ENCODE data around the gene KLC3.

KLC3 gene

GRCh38 chr19:45370410-45371204 lies 30.1 kb downstream of the KLC3 start, which contains the start of gene ERCC2:
TSS of gene ERCC2 (minus strand) at chr19:45370573. CDS start at chr19:45370540, 33 bp downstream.
- no peaks in the 10 kb centered on the region for H3K36me3 ChIP-seq (ENCODE audit: low read length)
- peak within 1 kb of the TSS; percentile 82 for H2AFZ ChIP-seq (ENCODE audit: low read depth, low read length, severe bottlenecking)
- no peaks in the 10 kb centered on the region for H3K79me2 ChIP-seq (ENCODE audit: insufficient read depth, low read length)
- H3K27me3 ChIP-seq (ENCODE audit: low read length), result no peaks in the 10 kb centered on the region
- H3K27ac ChIP-seq (ENCODE audit: low read depth, low read length), result no peak within 1 kb of the TSS
- peak within 1 kb of the TSS; percentile 67 for H3K9ac ChIP-seq (ENCODE audit: low read length)
- H4K20me1 ChIP-seq (ENCODE audit: low read depth, low read length), result no peaks in the 10 kb centered on the region
- no peak for TF ChIP-seq CTCF (IDR thresholded peaks at IDR 0.05; ENCODE audit: insufficient read depth, low read length, poor library complexity, severe bottlenecking)
- no peak for TF ChIP-seq EZH2phosphoT487 (conservative IDR thresholded peaks at IDR 0.05; ENCODE audit: low read length)
- no peaks in the 10 kb centered on the region for H3K9me3 ChIP-seq (ENCODE audit: insufficient read depth, low read length)
- peak within 1 kb of the TSS; percentile 65 for H3K4me3 ChIP-seq (ENCODE audit: insufficient read depth, low read length, poor library complexity, severe bottlenecking)
- H3F3A ChIP-seq (ENCODE audit: insufficient read depth), result no peaks in the 10 kb centered on the region
- peak within 1 kb of the TSS; percentile 94 for H3K4me2 ChIP-seq (ENCODE audit: low read depth, low read length, poor library complexity, severe bottlenecking)
- H3K9me2 ChIP-seq (replicated peaks; ENCODE audit: insufficient read depth, low read length), result no peaks in the 10 kb centered on the region

DNA sequence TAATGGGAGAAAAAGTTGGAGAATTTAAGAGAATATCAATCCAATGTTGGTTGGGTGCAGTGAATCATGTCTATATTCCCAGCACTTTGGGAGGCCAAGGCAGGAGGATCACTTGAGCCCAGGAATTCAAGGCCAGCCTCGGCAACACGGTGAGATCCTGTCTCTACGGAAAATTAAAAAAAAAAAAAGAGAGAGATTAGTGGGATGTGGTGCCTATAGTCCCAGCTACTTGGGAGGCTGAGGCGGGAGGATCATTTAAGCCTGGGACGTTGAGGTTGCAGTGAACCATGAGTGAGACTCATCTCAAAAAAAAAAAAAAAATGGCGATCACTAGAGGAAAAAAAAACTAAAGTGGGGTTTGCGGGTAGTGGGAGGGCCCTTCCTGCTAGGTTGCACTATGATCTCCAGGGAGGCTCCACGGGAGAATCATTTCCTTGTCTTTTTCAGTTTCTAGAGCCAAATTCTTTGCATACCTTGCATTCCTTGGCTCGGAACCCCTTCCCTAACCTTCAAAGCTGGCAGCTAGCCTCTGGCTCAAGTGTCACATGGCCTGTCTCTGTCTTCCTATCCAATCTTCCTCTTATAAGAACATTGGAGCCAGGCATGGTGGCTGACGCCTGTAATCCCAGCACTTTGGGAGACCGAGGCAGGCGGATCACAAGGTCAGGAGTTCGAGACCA lies 35.6 kb downstream of the KLC3 start:
- no peak overlapping the region for H3K4me2 ChIP-seq (ENCODE audit: low read depth, low read length, poor library complexity, severe bottlenecking)
- H3K9ac ChIP-seq (ENCODE audit: low read length), result no peak overlapping the region
- no peaks in the 10 kb centered on the region for H3F3A ChIP-seq (ENCODE audit: insufficient read depth)
- H3K27ac ChIP-seq (ENCODE audit: low read depth, low read length), result no peak overlapping the region
- H2AFZ ChIP-seq (ENCODE audit: low read depth, low read length, severe bottlenecking), result no peak overlapping the region
- H3K4me3 ChIP-seq (ENCODE audit: insufficient read depth, low read length, poor library complexity, severe bottlenecking), result no peak overlapping the region
- no peak for TF ChIP-seq EZH2phosphoT487 (conservative IDR thresholded peaks at IDR 0.05; ENCODE audit: low read length)
- TF ChIP-seq CTCF (IDR thresholded peaks at IDR 0.05; ENCODE audit: insufficient read depth, low read length, poor library complexity, severe bottlenecking), result no peak
- no peaks in the 10 kb centered on the region for H3K9me3 ChIP-seq (ENCODE audit: insufficient read depth, low read length)
- no peaks in the 10 kb centered on the region for H3K27me3 ChIP-seq (ENCODE audit: low read length)
- H4K20me1 ChIP-seq (ENCODE audit: low read depth, low read length), result no peaks in the 10 kb centered on the region
- H3K9me2 ChIP-seq (replicated peaks; ENCODE audit: insufficient read depth, low read length), result no peaks in the 10 kb centered on the region
- H3K79me2 ChIP-seq (ENCODE audit: insufficient read depth, low read length), result no peaks in the 10 kb centered on the region
- no peaks in the 10 kb centered on the region for H3K36me3 ChIP-seq (ENCODE audit: low read length)

DNA sequence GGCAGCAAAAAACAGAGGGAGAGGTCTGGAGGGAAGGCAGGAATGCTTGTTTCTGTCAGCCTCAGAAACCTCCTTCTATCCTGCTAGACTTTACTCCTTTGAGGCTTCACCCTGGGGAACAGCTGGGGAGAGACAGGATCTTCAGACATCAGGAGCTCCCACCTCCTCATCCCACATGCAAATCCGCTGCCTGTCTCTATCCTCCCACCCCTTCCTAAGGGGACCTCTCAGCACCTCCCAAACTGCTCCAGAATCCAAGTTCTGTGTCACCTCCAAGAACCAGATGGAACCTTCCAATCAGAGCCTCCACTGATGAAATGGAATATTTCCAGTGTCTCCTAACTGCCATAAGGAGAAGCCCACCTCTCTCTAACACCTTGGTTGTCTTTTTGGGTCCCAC lies 39.6 kb downstream of the KLC3 start:
- Histone ChIP-seq H3K27ac (ENCODE audit: low read depth, low read length) (no peak overlapping the region), H3K4me2 (ENCODE audit: low read depth, low read length, poor library complexity, severe bottlenecking) (no peak overlapping the region), H2AFZ (ENCODE audit: low read depth, low read length, severe bottlenecking) (no peak overlapping the region), H3K27me3 (ENCODE audit: low read length) (no peaks in the 10 kb centered on the region), H3K9me3 (ENCODE audit: insufficient read depth, low read length) (no peaks in the 10 kb centered on the region), H3K9ac (ENCODE audit: low read length) (no peak overlapping the region), H3K36me3 (ENCODE audit: low read length) (no peaks in the 10 kb centered on the region), H3K9me2 (replicated peaks; ENCODE audit: insufficient read depth, low read length) (no peaks in the 10 kb centered on the region), H4K20me1 (ENCODE audit: low read depth, low read length) (no peaks in the 10 kb centered on the region), H3F3A (ENCODE audit: insufficient read depth) (no peaks in the 10 kb centered on the region), H3K79me2 (ENCODE audit: insufficient read depth, low read length) (no peaks in the 10 kb centered on the region), H3K4me3 (ENCODE audit: insufficient read depth, low read length, poor library complexity, severe bottlenecking) (no peak overlapping the region)
- TF ChIP-seq EZH2phosphoT487 (conservative IDR thresholded peaks at IDR 0.05; ENCODE audit: low read length) (no peak), CTCF (IDR thresholded peaks at IDR 0.05; ENCODE audit: insufficient read depth, low read length, poor library complexity, severe bottlenecking) (no peak)
